Measurements from ENCODE around the gene KRTAP20-4.

Gene KRTAP20-4

DNA sequence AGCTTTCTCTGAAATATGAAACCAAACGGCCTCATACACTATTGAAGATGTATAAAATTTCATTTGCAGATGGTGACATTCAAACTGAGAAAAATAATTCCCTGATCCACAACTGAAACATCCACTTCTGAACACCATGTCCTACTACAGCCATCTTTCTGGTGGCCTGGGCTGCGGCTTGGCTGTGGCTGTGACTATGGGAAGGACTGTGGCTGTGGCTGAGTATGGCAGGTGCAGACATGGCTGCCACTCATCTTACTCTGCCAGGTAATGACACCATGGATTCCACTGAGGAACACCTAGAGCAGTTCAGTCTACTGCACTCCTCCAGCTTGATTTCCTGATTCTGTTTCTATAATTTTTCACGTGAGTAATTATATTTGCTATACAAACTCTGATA lies at the start of gene KRTAP20-4:
TSS of gene KRTAP20-4 (plus strand) at position 106 of the 400 bp plus-strand sequence.
- Histone ChIP-seq H3K4me2 (ENCODE audit: low read depth, low read length, poor library complexity, severe bottlenecking) (no peak within 1 kb of the TSS), H3K27me3 (ENCODE audit: insufficient read depth, low read length, poor library complexity, severe bottlenecking) (no peaks in the 10 kb centered on the region), H3K9ac (ENCODE audit: low read depth, low read length, poor library complexity, severe bottlenecking) (no peak within 1 kb of the TSS), H3K36me3 (ENCODE audit: insufficient read depth, low read length) (no peaks in the 10 kb centered on the region), H3K4me1 (ENCODE audit: insufficient read depth, low read length, poor library complexity, severe bottlenecking) (no peaks in the 10 kb centered on the region), H3K79me2 (ENCODE audit: insufficient read depth, low read length) (no peaks in the 10 kb centered on the region), H3K9me2 (replicated peaks; ENCODE audit: low read depth, low read length) (no peaks in the 10 kb centered on the region), H3K9me3 (ENCODE audit: insufficient read depth, low read depth, low read length) (peaks cover 6% of the 10 kb centered on the region; the same call in 1 of the 2 replicates), H4K20me1 (ENCODE audit: insufficient read depth, low read length, poor library complexity, severe bottlenecking) (no peaks in the 10 kb centered on the region), H2AFZ (ENCODE audit: low read length) (no peak within 1 kb of the TSS), H3F3A (ENCODE audit: low read depth) (no peaks in the 10 kb centered on the region), H3K4me3 (ENCODE audit: low read length, poor library complexity, severe bottlenecking) (no peak within 1 kb of the TSS)
- no peak for TF ChIP-seq EZH2phosphoT487 (IDR thresholded peaks at IDR 0.05; ENCODE audit: borderline replicate concordance)
- TF ChIP-seq, protein P1, sequence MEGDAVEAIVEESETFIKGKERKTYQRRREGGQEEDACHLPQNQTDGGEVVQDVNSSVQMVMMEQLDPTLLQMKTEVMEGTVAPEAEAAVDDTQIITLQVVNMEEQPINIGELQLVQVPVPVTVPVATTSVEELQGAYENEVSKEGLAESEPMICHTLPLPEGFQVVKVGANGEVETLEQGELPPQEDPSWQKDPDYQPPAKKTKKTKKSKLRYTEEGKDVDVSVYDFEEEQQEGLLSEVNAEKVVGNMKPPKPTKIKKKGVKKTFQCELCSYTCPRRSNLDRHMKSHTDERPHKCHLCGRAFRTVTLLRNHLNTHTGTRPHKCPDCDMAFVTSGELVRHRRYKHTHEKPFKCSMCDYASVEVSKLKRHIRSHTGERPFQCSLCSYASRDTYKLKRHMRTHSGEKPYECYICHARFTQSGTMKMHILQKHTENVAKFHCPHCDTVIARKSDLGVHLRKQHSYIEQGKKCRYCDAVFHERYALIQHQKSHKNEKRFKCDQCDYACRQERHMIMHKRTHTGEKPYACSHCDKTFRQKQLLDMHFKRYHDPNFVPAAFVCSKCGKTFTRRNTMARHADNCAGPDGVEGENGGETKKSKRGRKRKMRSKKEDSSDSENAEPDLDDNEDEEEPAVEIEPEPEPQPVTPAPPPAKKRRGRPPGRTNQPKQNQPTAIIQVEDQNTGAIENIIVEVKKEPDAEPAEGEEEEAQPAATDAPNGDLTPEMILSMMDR (conservative IDR thresholded peaks at IDR 0.05; ENCODE audit: low read length), result no peak

DNA sequence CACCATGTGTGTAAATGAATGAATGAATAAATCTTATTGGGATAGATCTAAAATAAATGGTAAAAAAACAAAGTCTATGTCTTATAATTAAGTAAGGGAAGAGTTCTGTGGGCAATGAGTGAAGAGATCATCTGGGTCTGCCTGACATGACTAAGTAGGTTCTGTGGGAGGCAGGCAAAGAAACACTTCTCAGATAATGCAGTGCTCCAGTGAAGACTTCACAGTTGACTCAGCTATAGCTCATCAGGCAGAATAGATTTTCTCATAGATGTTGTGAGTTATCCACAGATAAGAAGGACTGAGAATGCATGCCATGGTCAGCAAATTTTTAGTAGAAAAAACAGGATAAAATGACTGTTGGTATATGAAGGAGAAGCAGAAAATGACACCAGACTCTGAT lies 42.7 kb upstream of the KRTAP20-4 start:
- no peak overlapping the region for H3K4me3 ChIP-seq (ENCODE audit: low read length, poor library complexity, severe bottlenecking)
- no peaks in the 10 kb centered on the region for H3K9me2 ChIP-seq (replicated peaks; ENCODE audit: low read depth, low read length)
- no peaks in the 10 kb centered on the region for H3K36me3 ChIP-seq (ENCODE audit: insufficient read depth, low read length)
- no peaks in the 10 kb centered on the region for H3K27me3 ChIP-seq (ENCODE audit: insufficient read depth, low read length, poor library complexity, severe bottlenecking)
- H3K4me2 ChIP-seq (ENCODE audit: low read depth, low read length, poor library complexity, severe bottlenecking), result no peak overlapping the region
- H3F3A ChIP-seq (ENCODE audit: low read depth), result no peaks in the 10 kb centered on the region
- no peak overlapping the region for H3K9ac ChIP-seq (ENCODE audit: low read depth, low read length, poor library complexity, severe bottlenecking)
- H3K9me3 ChIP-seq (ENCODE audit: insufficient read depth, low read depth, low read length), result no peaks in the 10 kb centered on the region
- H2AFZ ChIP-seq (ENCODE audit: low read length), result no peak overlapping the region
- TF ChIP-seq, protein P1 (conservative IDR thresholded peaks at IDR 0.05; ENCODE audit: low read length), result no peak
- TF ChIP-seq EZH2phosphoT487 (IDR thresholded peaks at IDR 0.05; ENCODE audit: borderline replicate concordance), result no peak
- no peaks in the 10 kb centered on the region for H4K20me1 ChIP-seq (ENCODE audit: insufficient read depth, low read length, poor library complexity, severe bottlenecking)
- H3K4me1 ChIP-seq (ENCODE audit: insufficient read depth, low read length, poor library complexity, severe bottlenecking), result no peaks in the 10 kb centered on the region
- no peaks in the 10 kb centered on the region for H3K79me2 ChIP-seq (ENCODE audit: insufficient read depth, low read length)

DNA sequence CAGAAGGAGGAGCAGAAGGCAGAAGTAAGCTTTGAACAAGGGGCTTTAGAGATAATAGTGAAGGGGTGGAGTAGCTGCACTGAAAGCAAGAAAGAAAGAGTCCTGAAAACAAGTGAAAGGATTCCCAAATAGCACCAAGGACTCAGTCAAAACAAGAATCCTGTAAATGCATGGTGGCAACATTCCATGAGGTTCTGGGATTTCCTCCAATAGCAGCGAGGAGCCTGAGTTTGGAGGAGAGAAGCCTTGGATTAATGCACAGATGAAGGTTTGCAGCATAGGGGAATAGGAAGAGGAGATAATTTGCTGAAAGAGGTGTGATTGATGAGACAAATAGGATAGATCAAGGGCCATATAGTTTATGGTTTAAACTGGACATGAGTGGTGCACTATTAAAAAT lies 41.1 kb upstream of the KRTAP20-4 start:
- H2AFZ ChIP-seq (ENCODE audit: low read length), result no peak overlapping the region
- H3F3A ChIP-seq (ENCODE audit: low read depth), result no peaks in the 10 kb centered on the region
- H3K9me3 ChIP-seq (ENCODE audit: insufficient read depth, low read depth, low read length), result no peaks in the 10 kb centered on the region
- no peaks in the 10 kb centered on the region for H3K27me3 ChIP-seq (ENCODE audit: insufficient read depth, low read length, poor library complexity, severe bottlenecking)
- no peaks in the 10 kb centered on the region for H3K4me1 ChIP-seq (ENCODE audit: insufficient read depth, low read length, poor library complexity, severe bottlenecking)
- H3K79me2 ChIP-seq (ENCODE audit: insufficient read depth, low read length), result no peaks in the 10 kb centered on the region
- no peak overlapping the region for H3K4me3 ChIP-seq (ENCODE audit: low read length, poor library complexity, severe bottlenecking)
- H3K9me2 ChIP-seq (replicated peaks; ENCODE audit: low read depth, low read length), result no peaks in the 10 kb centered on the region
- no peak overlapping the region for H3K9ac ChIP-seq (ENCODE audit: low read depth, low read length, poor library complexity, severe bottlenecking)
- TF ChIP-seq, protein P1 (conservative IDR thresholded peaks at IDR 0.05; ENCODE audit: low read length), result no peak
- TF ChIP-seq EZH2phosphoT487 (IDR thresholded peaks at IDR 0.05; ENCODE audit: borderline replicate concordance), result no peak
- H3K36me3 ChIP-seq (ENCODE audit: insufficient read depth, low read length), result no peaks in the 10 kb centered on the region
- H4K20me1 ChIP-seq (ENCODE audit: insufficient read depth, low read length, poor library complexity, severe bottlenecking), result no peaks in the 10 kb centered on the region
- no peak overlapping the region for H3K4me2 ChIP-seq (ENCODE audit: low read depth, low read length, poor library complexity, severe bottlenecking)

All from Loucy (cell line).